ENCODE measurements around the gene SYNE3. TPM values are rescaled to one million over a fixed set of nuclear protein-coding genes. Genes with fewer than 3 reads are reported as not detected.

Gene SYNE3
- total RNA-seq, 1 donor from 2014 or later: 0.62 TPM

DNA sequence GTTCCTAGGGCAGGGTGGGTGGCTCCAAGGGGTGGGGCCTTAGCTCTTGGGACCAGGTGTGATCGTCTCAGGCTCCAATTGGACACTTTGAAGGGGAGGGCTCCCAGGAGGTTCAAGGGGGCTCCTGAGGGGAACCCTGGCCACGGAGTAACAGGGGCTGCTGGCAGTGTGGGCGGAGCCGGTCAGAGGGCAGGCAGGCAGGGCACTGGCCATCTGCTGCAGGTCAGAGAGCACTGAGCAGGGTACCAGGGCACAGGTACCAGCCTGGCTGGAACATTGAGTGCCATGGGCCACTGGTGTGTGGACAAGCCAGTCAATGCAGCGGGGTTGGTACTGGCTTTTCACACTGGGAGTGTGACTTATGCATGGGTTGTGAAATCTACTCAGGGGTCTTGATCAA is 32.2 kb downstream of the SYNE3 start:
- Mint-ChIP-seq H3K27ac (ENCODE audit: unreplicated experiment) (no peak overlapping the region), H3K9me3 (ENCODE audit: unreplicated experiment) (no peaks in the 10 kb centered on the region), H3K27me3 (ENCODE audit: unreplicated experiment) (peaks cover 4% of the 10 kb centered on the region), H3K4me3 (ENCODE audit: unreplicated experiment) (no peak overlapping the region), H3K4me1 (ENCODE audit: unreplicated experiment) (no peaks in the 10 kb centered on the region), H3K36me3 (ENCODE audit: low read depth, unreplicated experiment) (no peaks in the 10 kb centered on the region)
- TF ChIP-seq, protein P1, sequence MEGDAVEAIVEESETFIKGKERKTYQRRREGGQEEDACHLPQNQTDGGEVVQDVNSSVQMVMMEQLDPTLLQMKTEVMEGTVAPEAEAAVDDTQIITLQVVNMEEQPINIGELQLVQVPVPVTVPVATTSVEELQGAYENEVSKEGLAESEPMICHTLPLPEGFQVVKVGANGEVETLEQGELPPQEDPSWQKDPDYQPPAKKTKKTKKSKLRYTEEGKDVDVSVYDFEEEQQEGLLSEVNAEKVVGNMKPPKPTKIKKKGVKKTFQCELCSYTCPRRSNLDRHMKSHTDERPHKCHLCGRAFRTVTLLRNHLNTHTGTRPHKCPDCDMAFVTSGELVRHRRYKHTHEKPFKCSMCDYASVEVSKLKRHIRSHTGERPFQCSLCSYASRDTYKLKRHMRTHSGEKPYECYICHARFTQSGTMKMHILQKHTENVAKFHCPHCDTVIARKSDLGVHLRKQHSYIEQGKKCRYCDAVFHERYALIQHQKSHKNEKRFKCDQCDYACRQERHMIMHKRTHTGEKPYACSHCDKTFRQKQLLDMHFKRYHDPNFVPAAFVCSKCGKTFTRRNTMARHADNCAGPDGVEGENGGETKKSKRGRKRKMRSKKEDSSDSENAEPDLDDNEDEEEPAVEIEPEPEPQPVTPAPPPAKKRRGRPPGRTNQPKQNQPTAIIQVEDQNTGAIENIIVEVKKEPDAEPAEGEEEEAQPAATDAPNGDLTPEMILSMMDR (IDR thresholded peaks at IDR 0.05; ENCODE audit: unreplicated experiment): no peak
- no peak for DNase-seq (ENCODE audit: low spot score)

- Mint-ChIP-seq H3K36me3 (ENCODE audit: low read depth, unreplicated experiment) (no peaks in the 10 kb centered on the region), H3K27me3 (ENCODE audit: unreplicated experiment) (peaks cover 4% of the 10 kb centered on the region), H3K4me1 (ENCODE audit: unreplicated experiment) (no peaks in the 10 kb centered on the region), H3K4me3 (ENCODE audit: unreplicated experiment) (no peak overlapping the region), H3K27ac (ENCODE audit: unreplicated experiment) (no peak overlapping the region), H3K9me3 (ENCODE audit: unreplicated experiment) (no peaks in the 10 kb centered on the region)
- TF ChIP-seq, protein P1 (IDR thresholded peaks at IDR 0.05; ENCODE audit: unreplicated experiment): no peak
- DNase-seq (ENCODE audit: low spot score): no peak
Measured at GRCh38 chr14:95483309-95484165, 32.9 kb downstream of the SYNE3 start.

- H3K4me1 Mint-ChIP-seq (ENCODE audit: unreplicated experiment): no peaks in the 10 kb centered on the region
- no peak for DNase-seq (ENCODE audit: low spot score)
- H3K27ac Mint-ChIP-seq (ENCODE audit: unreplicated experiment): no peak overlapping the region
- no peak overlapping the region for H3K4me3 Mint-ChIP-seq (ENCODE audit: unreplicated experiment)
- H3K36me3 Mint-ChIP-seq (ENCODE audit: low read depth, unreplicated experiment): no peaks in the 10 kb centered on the region
- H3K9me3 Mint-ChIP-seq (ENCODE audit: unreplicated experiment): no peaks in the 10 kb centered on the region
- TF ChIP-seq, protein P1 (IDR thresholded peaks at IDR 0.05; ENCODE audit: unreplicated experiment): no peak
- peaks cover 4% of the 10 kb centered on the region for H3K27me3 Mint-ChIP-seq (ENCODE audit: unreplicated experiment)
Measured at GRCh38 chr14:95482627-95483308, 33.7 kb downstream of the SYNE3 start.

DNA sequence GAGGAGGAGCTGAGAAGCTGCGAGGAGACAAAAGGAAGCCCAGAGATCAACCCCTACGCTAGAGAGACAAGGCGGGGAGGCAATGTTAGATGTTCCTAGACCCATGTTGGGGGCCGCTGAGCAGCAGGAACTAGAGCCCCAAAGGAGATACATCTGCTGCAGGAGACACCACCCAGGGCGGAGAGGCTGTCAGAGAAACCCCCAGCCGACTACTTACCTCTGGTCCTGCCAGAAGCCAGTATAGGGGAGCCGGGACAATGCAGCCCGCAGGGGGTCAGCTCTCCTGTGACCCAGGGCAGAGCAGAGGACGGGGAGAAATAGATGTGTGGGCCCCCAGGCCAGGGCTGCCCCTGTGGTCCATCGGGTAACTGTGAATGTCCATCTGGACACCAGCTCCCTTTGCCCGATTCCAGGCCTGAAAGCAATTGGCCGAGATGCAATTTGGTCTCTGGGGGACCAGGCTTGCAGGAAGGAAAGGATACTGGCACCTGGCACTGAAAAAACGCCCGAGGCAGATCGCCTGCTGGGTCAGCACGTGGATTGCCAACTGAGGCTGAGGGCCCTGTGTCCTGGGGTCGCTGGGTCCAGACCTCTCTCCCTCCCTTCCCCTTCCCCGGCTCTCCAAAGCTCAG is 34.9 kb downstream of the SYNE3 start:
- no peaks in the 10 kb centered on the region for H3K9me3 Mint-ChIP-seq (ENCODE audit: unreplicated experiment)
- H3K4me1 Mint-ChIP-seq (ENCODE audit: unreplicated experiment): no peaks in the 10 kb centered on the region
- H3K27me3 Mint-ChIP-seq (ENCODE audit: unreplicated experiment): peaks cover 2% of the 10 kb centered on the region
- no peak for DNase-seq (ENCODE audit: low spot score)
- no peaks in the 10 kb centered on the region for H3K36me3 Mint-ChIP-seq (ENCODE audit: low read depth, unreplicated experiment)
- H3K4me3 Mint-ChIP-seq (ENCODE audit: unreplicated experiment): no peak overlapping the region
- no peak overlapping the region for H3K27ac Mint-ChIP-seq (ENCODE audit: unreplicated experiment)
- TF ChIP-seq, protein P1 (IDR thresholded peaks at IDR 0.05; ENCODE audit: unreplicated experiment): no peak

All from endothelial cell (in vitro differentiated cells).